A549 (cell line): ENCODE measurements around the gene DUSP10. TPM values are rescaled to one million over a fixed set of nuclear protein-coding genes. Genes with fewer than 3 reads are reported as not detected.

Source experiments
- ATAC-seq, 2 experiments: fragments of 200-7000 bp in 1 of 2; fragments of >200 bp in 1 of 2; cut with Nextera tagmentation in 1 of 2; cut with Tn5 transposase in 1 of 2; 3 replicates each; pipeline versions ENCODE4 v1.8.0 to v1.9.1; 2018 to 2020; ENCODE audit warnings: mild to moderate bottlenecking in 1 of 2, moderate library complexity in 1 of 2
- CTCF ChIA-PET: fragments of 300-600 bp; sonication (Branson Sonifier 250); formaldehyde crosslinking; extraction: SDS; loops from one replicate; lab custom pipeline; 2021; ENCODE audit warnings: antibody characterized with exemption, inconsistent platforms; lab: Yijun Ruan, JAX
- POLR2A ChIA-PET: fragments of 350-600 bp; formaldehyde crosslinking; extraction: SDS; loops from one replicate; lab custom pipeline; 2021; ENCODE audit warnings: antibody characterized with exemption, inconsistent platforms; lab: Yijun Ruan, JAX
- DNase-seq, 2 experiments: peaks; one replicate each; pipeline versions ENCODE4 v3.0.0 to v3.0.0-alpha.2; 2011 to 2016; ENCODE audit warnings: low read depth in 1 of 2, low spot score in 1 of 2
- FAIRE-seq: peaks from 2 replicates; lab custom pipeline; 2011; peaks lifted over from hg19 to GRCh38; lab: Jason Lieb, UNC
- H3K27ac ChIP-seq, 2 experiments: fragments of >200 bp; sonication (Bioruptor Twin); formaldehyde crosslinking; 3 replicates each; pipeline ENCODE4 v1.5.1; 2016 to 2017
- H3K4me1 ChIP-seq: fragments of >200 bp; sonication (Bioruptor Twin); formaldehyde crosslinking; 3 replicates; pipeline ENCODE4 v1.6.1; 2016
- H3K4me2 ChIP-seq: fragments of >200 bp; sonication (Bioruptor Twin); formaldehyde crosslinking; 3 replicates; pipeline ENCODE4 v1.6.1; 2016
- H3K4me3 ChIP-seq: fragments of >200 bp; sonication (Bioruptor Twin); formaldehyde crosslinking; 3 replicates; pipeline ENCODE4 v1.5.1; 2016
- H3K9me3 ChIP-seq: fragments of >200 bp; sonication (Bioruptor Twin); formaldehyde crosslinking; 3 replicates; pipeline ENCODE4 v1.6.1; 2016
- BCL3 ChIP-seq: fragments of >200 bp; sonication (Bioruptor Twin); formaldehyde crosslinking; IDR thresholded peaks from 3 replicates; pipeline ENCODE4 v1.6.1; 2016
- BHLHE40 ChIP-seq: IDR thresholded peaks from 2 replicates; pipeline ENCODE4 v1.6.1; 2012; ENCODE audit warnings: low read depth, low read length, inconsistent platforms
- CBX8 ChIP-seq: fragments of 200-600 bp; sonication (generic); IDR thresholded peaks from 2 replicates; pipeline ENCODE4 v1.6.1; 2016
- CHD4 ChIP-seq: fragments of 200-600 bp; sonication (generic); IDR thresholded peaks from 2 replicates; pipeline ENCODE4 v1.6.1; 2016; ENCODE audit warnings: antibody characterized with exemption, mild to moderate bottlenecking, borderline replicate concordance
- EHF ChIP-seq: fragments of 250-450 bp; sonication (Bioruptor Pico); IDR thresholded peaks from 2 replicates; pipeline ENCODE4 v1.5.0; 2020; ENCODE audit warnings: mild to moderate bottlenecking
- FOSB ChIP-seq: fragments of 250-450 bp; sonication (Bioruptor Pico); IDR thresholded peaks from 2 replicates; pipeline ENCODE4 v1.5.0; 2020; ENCODE audit warnings: mild to moderate bottlenecking, moderate library complexity
- FOSL2 ChIP-seq, 2 experiments: fragments of 450-650 bp in 1 of 2; fragments of >200 bp in 1 of 2; sonication (Bioruptor Twin) in 1 of 2; formaldehyde crosslinking; IDR thresholded peaks; 2 replicates each; pipeline versions ENCODE4 v1.5.0 to v1.6.1; 2016 to 2020; ENCODE audit warnings: mild to moderate bottlenecking in 1 of 2, moderate library complexity in 1 of 2
- FOXS1 ChIP-seq: fragments of 250-450 bp; sonication (Bioruptor Pico); IDR thresholded peaks from 2 replicates; pipeline ENCODE4 v1.5.0; 2020; ENCODE audit warnings: mild to moderate bottlenecking, moderate library complexity
- GATA3 ChIP-seq: IDR thresholded peaks from 2 replicates; pipeline ENCODE4 v1.6.1; 2012; ENCODE audit warnings: borderline replicate concordance
- HDAC2 ChIP-seq: fragments of 200-600 bp; sonication (generic); IDR thresholded peaks from 2 replicates; pipeline ENCODE4 v1.6.1; 2016
- HES2 ChIP-seq: fragments of >200 bp; sonication (Bioruptor Twin); formaldehyde crosslinking; IDR thresholded peaks from 2 replicates; pipeline ENCODE4 v1.6.1; 2016
- HMGXB4 ChIP-seq: fragments of 250-450 bp; sonication (Bioruptor Pico); IDR thresholded peaks from 2 replicates; pipeline ENCODE4 v1.5.0; 2021; ENCODE audit warnings: mild to moderate bottlenecking, moderate library complexity, borderline replicate concordance
- HOXB13 ChIP-seq: fragments of 250-450 bp; sonication (Bioruptor Pico); IDR thresholded peaks from 2 replicates; pipeline ENCODE4 v1.5.0; 2020; ENCODE audit warnings: low read depth, mild to moderate bottlenecking, moderate library complexity
- JUN ChIP-seq, 2 experiments: fragments of >200 bp; sonication (Bioruptor Twin); formaldehyde crosslinking; IDR thresholded peaks; 2 replicates in 1 of 2; 3 replicates in 1 of 2; pipeline ENCODE4 v1.6.1; 2016 to 2017
- JUNB ChIP-seq: fragments of >200 bp; sonication (Bioruptor Twin); formaldehyde crosslinking; IDR thresholded peaks from 2 replicates; pipeline ENCODE4 v1.6.1; 2016
- KDM5A ChIP-seq: fragments of 200-600 bp; sonication (generic); IDR thresholded peaks from 2 replicates; pipeline ENCODE4 v1.6.1; 2016; ENCODE audit warnings: antibody characterized with exemption, mild to moderate bottlenecking
- MAFK ChIP-seq: fragments of 450-650 bp; IDR thresholded peaks from 2 replicates; pipeline ENCODE4 v1.6.1; 2014; ENCODE audit not compliant: partially characterized antibody
- MAX ChIP-seq: IDR thresholded peaks from 2 replicates; pipeline ENCODE4 v1.6.1; 2012
- MAZ ChIP-seq: fragments of 150-350 bp; IDR thresholded peaks from 2 replicates; pipeline ENCODE4 v1.6.1; 2014; ENCODE audit warnings: antibody characterized with exemption, low read depth, low read length, borderline replicate concordance
- MYC ChIP-seq: IDR thresholded peaks from 2 replicates; pipeline ENCODE4 v1.6.1; 2012; ENCODE audit warnings: mild to moderate bottlenecking, inconsistent platforms, low read length, improper control_type of control experiment, borderline replicate concordance
- NFE2L2 ChIP-seq: fragments of 150-350 bp; conservative IDR thresholded peaks from 2 replicates; pipeline ENCODE4 v1.6.1; 2014; ENCODE audit warnings: low read length
- NPAS2 ChIP-seq: fragments of 250-450 bp; sonication (Bioruptor Pico); IDR thresholded peaks from 2 replicates; pipeline ENCODE4 v1.8.0; 2022; ENCODE audit warnings: mild to moderate bottlenecking, moderate library complexity, borderline replicate concordance
- NR3C1 ChIP-seq: fragments of >200 bp; sonication (Bioruptor Twin); formaldehyde crosslinking; IDR thresholded peaks from 3 replicates; pipeline ENCODE4 v1.6.1; 2017
- PHF8 ChIP-seq: fragments of 200-600 bp; sonication (generic); IDR thresholded peaks from 2 replicates; pipeline ENCODE4 v1.6.1; 2016; ENCODE audit warnings: low read depth, mild to moderate bottlenecking, antibody characterized with exemption, moderate library complexity, borderline replicate concordance
- POLR2AphosphoS2 ChIP-seq: conservative IDR thresholded peaks from 2 replicates; pipeline ENCODE4 v1.6.1; 2012; ENCODE audit warnings: low read length, improper control_type of control experiment, inconsistent platforms
- RAD21 ChIP-seq, 2 experiments: fragments of >200 bp in 1 of 2; sonication (Bioruptor Twin) in 1 of 2; formaldehyde crosslinking in 1 of 2; IDR thresholded peaks in 1 of 2; conservative IDR thresholded peaks in 1 of 2; 2 replicates in 1 of 2; 3 replicates in 1 of 2; pipeline ENCODE4 v1.6.1; 2012 to 2018; ENCODE audit warnings: inconsistent platforms in 1 of 2
- RCOR1 ChIP-seq: fragments of 150-350 bp; IDR thresholded peaks from 2 replicates; pipeline ENCODE4 v1.6.1; 2014; ENCODE audit warnings: antibody characterized with exemption, low read length, low read depth
- RFX5 ChIP-seq: fragments of 450-650 bp; IDR thresholded peaks from 2 replicates; pipeline ENCODE4 v1.7.1; 2014; ENCODE audit warnings: antibody characterized with exemption, mild to moderate bottlenecking, moderate library complexity
- SMC3 ChIP-seq: fragments of >200 bp; sonication (Bioruptor Twin); formaldehyde crosslinking; IDR thresholded peaks from 3 replicates; pipeline ENCODE4 v1.6.1; 2018; ENCODE audit warnings: inconsistent platforms
- SREBF2 ChIP-seq: fragments of 450-650 bp; IDR thresholded peaks from 2 replicates; pipeline ENCODE4 v1.6.1; 2014; ENCODE audit warnings: mild to moderate bottlenecking, moderate library complexity
- TFCP2L1 ChIP-seq: fragments of 250-450 bp; sonication (Bioruptor Pico); IDR thresholded peaks from 2 replicates; pipeline ENCODE4 v1.5.0; 2021; ENCODE audit warnings: mild to moderate bottlenecking
- TP53 ChIP-seq: fragments of 250-450 bp; sonication (Bioruptor Pico); IDR thresholded peaks from 2 replicates; pipeline ENCODE4 v1.5.0; 2021; ENCODE audit warnings: mild to moderate bottlenecking, moderate library complexity
- USF2 ChIP-seq: fragments of 450-650 bp; IDR thresholded peaks from 2 replicates; pipeline ENCODE4 v1.6.1; 2014; ENCODE audit warnings: antibody characterized with exemption
- ZC3H11A ChIP-seq: fragments of 450-650 bp; IDR thresholded peaks from 2 replicates; pipeline ENCODE4 v1.6.1; 2014; ENCODE audit warnings: antibody characterized with exemption, mild to moderate bottlenecking
- ZFP36 ChIP-seq: fragments of 450-650 bp; IDR thresholded peaks from 2 replicates; pipeline ENCODE4 v1.6.1; 2014; ENCODE audit warnings: borderline replicate concordance; ENCODE audit not compliant: partially characterized antibody
- ZNF302 ChIP-seq: fragments of 250-450 bp; sonication (Bioruptor Pico); IDR thresholded peaks from 2 replicates; pipeline ENCODE4 v1.9.0; 2021; ENCODE audit warnings: inconsistent platforms, mild to moderate bottlenecking, moderate library complexity
- WGBS: methylation state at CpG from one replicate; pipeline ENCODE4 v1.1.6; 2017; ENCODE audit errors: missing lambda C conversion rate; 5-methylcytosine and 5-hydroxymethylcytosine counted together
- polyA minus RNA-seq: library from RNA; depleted of rRNA, polyadenylated mRNA; stranded (reverse); fragments of >200 nt; gene quantifications from 2 replicates; pipeline ENCODE4 v1.2.3, GENCODE V29; 2011; rRNA and poly(A)+ RNA removed
- polyA plus RNA-seq, 4 experiments: library from polyadenylated mRNA; depleted of rRNA in 3 of 4; stranded (reverse); fragments of >200 nt; fragmentation: RNase III in 1 of 4; extraction: RNeasy Plus Mini Kit Qiagen cat#74134 plus additional on column Dnase treatment in 1 of 4; gene quantifications; 2 replicates in 3 of 4; 3 replicates in 1 of 4; pipeline ENCODE4 v1.2.3, GENCODE V29; 2011 to 2017

Gene DUSP10
- polyA plus RNA-seq (2011; rRNA removed) (4.8 and 5.0 TPM in 2 replicates), polyA plus RNA-seq (2017; fragmentation: RNase III; extraction: RNeasy Plus Mini Kit Qiagen cat#74134 plus additional on column Dnase treatment) (3.4 to 5.4 TPM (median 5.2 TPM) in 3 replicates), polyA minus RNA-seq (7.3 and 8.7 TPM in 2 replicates)
- polyA plus RNA-seq (2012; cell fraction: cytosol; rRNA removed) = 2.1 and 3.0 TPM in 2 replicates
- 3.9 and 4.1 TPM in 2 replicates for polyA plus RNA-seq (2012; cell fraction: nucleus; rRNA removed)

GRCh38 chr1:221741703-221742554, at the start of gene DUSP10:
TSS of gene DUSP10 (minus strand) at chr1:221742089. CDS start at chr1:221739744, 2,345 bp downstream.
- Histone ChIP-seq H3K4me2 (peak within 1 kb of the TSS; percentile 81), H3K4me3 (peak within 1 kb of the TSS; percentile 73), H3K4me1 (peaks cover 9% of the 10 kb centered on the region; the same call in 1 of the 3 replicates), H3K9me3 (no peaks in the 10 kb centered on the region), H3K27ac (peak within 1 kb of the TSS; percentile 93 to 97)
- CTCF ChIA-PET = interaction anchor here (0.6 to 2.8 kb wide), 16 partner anchors 9 to 714 kb away, joined by 3 to 9 read pairs (median 4); no protein-coding TSS in a partner anchor
- peak; percentile 83 to 95 for ATAC-seq
- WGBS = under 1% methylated on average over 38 of the region's 44 CpGs
- POLR2A ChIA-PET = interaction anchor here (0.5 to 2.3 kb wide), 14 partner anchors 17 to 712 kb away, joined by 3 to 12 read pairs (median 5); no protein-coding TSS in a partner anchor
- FAIRE-seq = no peak
- DNase-seq = peak; percentile 99
- TF ChIP-seq CHD4 = no peak
- TF ChIP-seq PHF8 = no peak; the same call in 1 of the 2 replicates
- TF ChIP-seq EHF (CRISPR knock-in tag) = no peak
- peak; percentile 12; the same call in 1 of the 3 replicates for TF ChIP-seq SMC3
- TF ChIP-seq MAZ = 0 out of 2 replicates have a peak, but pooled peaks have one; percentile 7
- no peak for TF ChIP-seq HOXB13 (CRISPR knock-in tag)
- peak; percentile 13 to 19; a peak in 1 of 5 replicates for TF ChIP-seq RAD21 (conservative IDR thresholded peaks at IDR 0.05 in 1 of 2, IDR thresholded peaks at IDR 0.05 in 1 of 2)
- no peak for TF ChIP-seq BHLHE40
- TF ChIP-seq JUN (IDR thresholded peaks at IDR 0.05) = no peak; a peak in 2 of 5 replicates
- no peak for TF ChIP-seq USF2
- no peak for TF ChIP-seq CBX8
- no peak for TF ChIP-seq NPAS2 (CRISPR knock-in tag)
- no peak for TF ChIP-seq ZNF302 (CRISPR knock-in tag)
- no peak for TF ChIP-seq FOSB (CRISPR knock-in tag)
- 0 out of 3 replicates have a peak, but pooled peaks have one; percentile 6 for TF ChIP-seq BCL3
- TF ChIP-seq HES2 = no peak
- peak; percentile 70; the same call in 1 of the 2 replicates for TF ChIP-seq MAX
- 0 out of 2 replicates have a peak, but pooled peaks have one; percentile 18 for TF ChIP-seq MYC
- TF ChIP-seq JUNB = no peak
- TF ChIP-seq FOXS1 (CRISPR knock-in tag) = no peak
- no peak for TF ChIP-seq RCOR1
- no peak for TF ChIP-seq FOSL2 (IDR thresholded peaks at IDR 0.05)
- TF ChIP-seq FOSL2 (CRISPR knock-in tag; IDR thresholded peaks at IDR 0.05) = no peak; the same call in 1 of the 2 replicates
- no peak for TF ChIP-seq POLR2AphosphoS2
- TF ChIP-seq NFE2L2 = no peak
- no peak for TF ChIP-seq NR3C1
- no peak for TF ChIP-seq TP53
- no peak for TF ChIP-seq SREBF2
- no peak for TF ChIP-seq ZFP36
- TF ChIP-seq RFX5 = peak; percentile 89
- no peak for TF ChIP-seq HMGXB4 (CRISPR knock-in tag)
- no peak for TF ChIP-seq ZC3H11A
- TF ChIP-seq KDM5A = no peak
- TF ChIP-seq HDAC2 = no peak
- peak; percentile 46; the same call in 1 of the 2 replicates for TF ChIP-seq GATA3
- TF ChIP-seq TFCP2L1 (CRISPR knock-in tag) = no peak
- TF ChIP-seq MAFK = no peak
